Kidney (tissue), 2 donors: ENCODE data around the gene NID1. TPM values are rescaled to one million over a fixed set of nuclear protein-coding genes. Genes with fewer than 3 reads are reported as not detected.

ENCODE experiments used
- polyA plus RNA-seq: library from polyadenylated mRNA; stranded (reverse); fragments of 350-450 nt; fragmentation: Illumina TruSeq; extraction: RNeasy Lipid Tissue Mini Kit (QIAGEN cat#74804); gene quantifications from one replicate; pipeline ENCODE4 v1.2.3, GENCODE V29; 2014; ENCODE audit warnings: low read depth, low replicate concordance; ENCODE audit not compliant: insufficient read depth
- total RNA-seq: library from RNA; stranded (reverse); fragmentation: NEBNext Ultra II Directional; extraction: Animal tissue kit (Norgen Biotek cat#: 25700); gene quantifications from one replicate; pipeline ENCODE4 v1.2.1, GENCODE V29; 2021
- donor health status: DM: yes; HTN: yes; CAD: no.

The NID1 gene
- total and polyA plus RNA-seq, 2 donors from 2014 or later: 7.4 to 70.1 TPM

Other genes starting within 250 kb of the NID1 start
- 30.3 TPM for gene LYST, start 198.2 kb downstream of the NID1 start, total RNA-seq
- gene LYST, start 198.2 kb downstream of the NID1 start, polyA plus RNA-seq: 4.6 TPM
- 22.2 TPM for gene GPR137B, start 77.4 kb upstream of the NID1 start, total RNA-seq
- gene GPR137B, start 77.4 kb upstream of the NID1 start, polyA plus RNA-seq: 31.4 TPM
- 9.9 TPM for gene ERO1B, start 216.9 kb upstream of the NID1 start, total RNA-seq
- gene ERO1B, start 216.9 kb upstream of the NID1 start, polyA plus RNA-seq: 5.7 TPM